ENCODE results near the gene TXNRD1. TPM values are rescaled to one million over a fixed set of nuclear protein-coding genes. Genes with fewer than 3 reads are reported as not detected.

The TXNRD1 gene
- total and polyA plus RNA-seq, 2 of the 8 experiments (the other 6 are each of a cell fraction or from before 2014, with no cell fraction given), result 56.8 to 127 TPM

GRCh38 chr12:104319028-104319427 lies 103.4 kb downstream of the TXNRD1 start:
- POLR2A ChIA-PET (ENCODE audit: partially characterized antibody), result interaction anchor here (0.7 to 1.2 kb wide), 2 partner anchors 19 to 158 kb away, joined by 3 to 5 read pairs; no protein-coding TSS in a partner anchor

More at GRCh38 chr12:104319028-104319427, 103.4 kb downstream of the TXNRD1 start:
- Histone ChIP-seq H2BK12ac (ENCODE audit: low read depth, low read length) (no peak overlapping the region), H3K23me2 (ENCODE audit: low read depth, low read length) (no peaks in the 10 kb centered on the region), H2BK5ac (ENCODE audit: low read depth, low read length) (no peak overlapping the region), H3K18ac (ENCODE audit: extremely low read depth, low read length) (no peak overlapping the region), H3K4me3 (ENCODE audit: extremely low read depth in 1 of 4, insufficient read depth in 2 of 4, low read depth in 3 of 4, low read length in 4 of 4) (no peak overlapping the region), H4K91ac (replicated peaks; ENCODE audit: insufficient read length, low read length) (no peak overlapping the region), H3K79me2 (ENCODE audit: control insufficient read depth in 1 of 2, insufficient read depth in 2 of 2, low read length in 2 of 2) (no peaks in the 10 kb centered on the region; a peak in 1 of 4 replicates), H2BK15ac (ENCODE audit: low read length) (no peak overlapping the region), H3K4ac (replicated peaks; ENCODE audit: insufficient read length, low read depth, low read length) (no peak overlapping the region), H3K4me1 (replicated peaks in 1 of 4; ENCODE audit: control insufficient read depth in 3 of 4, insufficient read depth in 4 of 4, low read length in 3 of 4) (no peaks in the 10 kb centered on the region), H3K4me2 (ENCODE audit: insufficient read depth in 1 of 2, low read depth in 2 of 2, low read length in 2 of 2) (no peak overlapping the region), H4K8ac (ENCODE audit: extremely low read depth, insufficient read depth, low read length) (no peak overlapping the region), H3K27me3 (replicated peaks in 1 of 4; ENCODE audit: control insufficient read depth in 3 of 4, extremely low read depth in 1 of 4, insufficient read depth in 3 of 4, low read length in 3 of 4) (no peaks in the 10 kb centered on the region), H4K20me1 (replicated peaks in 1 of 2; ENCODE audit: control insufficient read depth in 1 of 2, insufficient read depth in 2 of 2, low read length in 2 of 2) (no peaks in the 10 kb centered on the region), H3K27ac (ENCODE audit: low read depth, low read length) (no peak overlapping the region), H2AK5ac (ENCODE audit: low read depth, low read length) (no peak overlapping the region), H2BK20ac (ENCODE audit: low read length) (no peak overlapping the region), H3K23ac (ENCODE audit: insufficient read length) (no peak overlapping the region), H4K5ac (ENCODE audit: insufficient read length, low read depth, low read length) (no peak overlapping the region), H2BK120ac (replicated peaks; ENCODE audit: low read depth, low read length) (no peak overlapping the region), H3K56ac (replicated peaks; ENCODE audit: insufficient read length, low read depth, low read length) (no peak overlapping the region), H3K9ac (replicated peaks in 1 of 4; ENCODE audit: extremely low read depth in 1 of 4, low read depth in 3 of 4, low read length in 3 of 4) (no peak overlapping the region), H2AFZ (ENCODE audit: low read length) (no peak overlapping the region), H3K36me3 (ENCODE audit: control insufficient read depth in 2 of 4, insufficient read depth in 4 of 4, low read length in 3 of 4) (peaks cover 20 to 83% (median 70%) of the 10 kb centered on the region in 4 experiments), H3K14ac (ENCODE audit: insufficient read length) (no peak overlapping the region), H3K79me1 (ENCODE audit: low read depth, low read length) (no peaks in the 10 kb centered on the region), H3K9me3 (ENCODE audit: insufficient read depth in 2 of 2, low read depth in 1 of 2, low read length in 1 of 2) (no peaks in the 10 kb centered on the region)
- FAIRE-seq (no peak), DNase-seq (ENCODE audit: low read depth in 1 of 2, low spot score in 2 of 2) (no peak)
- 85% methylated on average over 1 of the region's 1 CpG; no CpG with 5 or more reads in 1 of the 2 experiments for WGBS, 2 experiments (ENCODE audit: extremely low coverage in 1 of 2, insufficient coverage in 1 of 2, insufficient read length in 1 of 2, insufficient replicate concordance in 2 of 2, low coverage in 1 of 2, low lambda C conversion rate in 2 of 2, missing lambda C conversion rate in 1 of 2)
- TF ChIP-seq POLR2A (IDR thresholded peaks at IDR 0.05; ENCODE audit: control extremely low read depth in 1 of 2, low read depth in 2 of 2, low read length in 2 of 2) (no peak), SP2 (IDR thresholded peaks at IDR 0.05; ENCODE audit: low read length) (no peak), TBP (IDR thresholded peaks at IDR 0.05; ENCODE audit: low read depth, low read length) (no peak), CHD1 (IDR thresholded peaks at IDR 0.05; ENCODE audit: low read depth, low read length) (no peak), ZNF274 (IDR thresholded peaks at IDR 0.05; ENCODE audit: borderline replicate concordance, extremely low read depth, low read length) (no peak)
- CTCF ChIA-PET (ENCODE audit: partially characterized antibody), result interaction anchor here (0.8 to 1.3 kb wide), 2 partner anchors 40 to 41 kb away, joined by 3 to 5 read pairs; no protein-coding TSS in a partner anchor

Data from H1 (cell line).